Left ventricle myocardium inferior (tissue), 1 donor: Measurements from ENCODE around the gene ASIC4. TPM values are rescaled to one million over a fixed set of nuclear protein-coding genes. Genes with fewer than 3 reads are reported as not detected.

Experiments
- DNase-seq: peaks from one replicate; pipeline ENCODE4 v3.0.0-alpha.2; 2020
- H3K27ac ChIP-seq: fragments of 200-600 bp; replicated peaks from 2 replicates; pipeline ENCODE4 v1.8.0; 2021
- H3K27me3 ChIP-seq: fragments of 200-600 bp; 2 replicates; pipeline ENCODE4 v1.8.0; 2021; ENCODE audit warnings: low read depth
- H3K36me3 ChIP-seq: fragments of 200-600 bp; 2 replicates; pipeline ENCODE4 v1.8.0; 2021
- H3K4me1 ChIP-seq: fragments of 200-600 bp; 2 replicates; pipeline ENCODE4 v1.8.0; 2021
- H3K4me3 ChIP-seq: fragments of 200-600 bp; 2 replicates; pipeline ENCODE4 v1.8.0; 2021; ENCODE audit warnings: mild to moderate bottlenecking, moderate library complexity
- H3K9me3 ChIP-seq: fragments of 200-600 bp; replicated peaks from 2 replicates; pipeline ENCODE4 v1.8.0; 2021
- CTCF ChIP-seq: fragments of 200-600 bp; IDR thresholded peaks from 2 replicates; pipeline ENCODE4 v1.8.0; 2021; ENCODE audit warnings: antibody characterized with exemption, mild to moderate bottlenecking, borderline replicate concordance
- intact Hi-C: fragments of 100-400 bp; cut with micrococcal nuclease; formaldehyde crosslinking; loops from one replicate; pipeline ENCODE4 v1.11.0; 2022
- total RNA-seq: library from RNA; stranded (reverse); fragmentation: NEBNext Ultra II Directional; extraction: Animal tissue kit (Norgen Biotek cat#: 25700); gene quantifications from one replicate; pipeline ENCODE4 v1.2.1, GENCODE V29; 2021
- donor health status: DM: no; HTN: yes; CAD: no; lungs with severe emphysema.

The ASIC4 gene
- total RNA-seq, 1 donor from 2014 or later = not detected

GRCh38 chr2:219514836-219515235 lies 554 bp downstream of the ASIC4 start:
- DNase-seq = no peak
- H3K4me3 ChIP-seq = no peak overlapping the region
- H3K27me3 ChIP-seq = peaks cover 96% of the 10 kb centered on the region
- no peak overlapping the region for H3K27ac ChIP-seq
- no peaks in the 10 kb centered on the region for H3K9me3 ChIP-seq
- H3K4me1 ChIP-seq = peaks cover 20% of the 10 kb centered on the region
- no peak for TF ChIP-seq CTCF
- intact Hi-C loops = no loop called here
- no peaks in the 10 kb centered on the region for H3K36me3 ChIP-seq

GRCh38 chr2:219515874-219516629 lies 1.8 kb downstream of the ASIC4 start:
- DNase-seq = no peak
- Histone ChIP-seq H3K9me3 (no peaks in the 10 kb centered on the region), H3K36me3 (no peaks in the 10 kb centered on the region), H3K4me3 (no peak overlapping the region), H3K4me1 (peaks cover 16% of the 10 kb centered on the region), H3K27me3 (peaks cover 97% of the 10 kb centered on the region), H3K27ac (no peak overlapping the region)
- TF ChIP-seq CTCF = no peak
- intact Hi-C loops = no loop called here

GRCh38 chr2:219516888-219517287 lies 2.6 kb downstream of the ASIC4 start:
- H3K4me3 ChIP-seq = no peak overlapping the region
- intact Hi-C loops = no loop called here
- no peaks in the 10 kb centered on the region for H3K36me3 ChIP-seq
- no peaks in the 10 kb centered on the region for H3K9me3 ChIP-seq
- peaks cover 23% of the 10 kb centered on the region for H3K4me1 ChIP-seq
- DNase-seq = no peak
- no peak overlapping the region for H3K27ac ChIP-seq
- TF ChIP-seq CTCF = no peak
- H3K27me3 ChIP-seq = peaks cover 98% of the 10 kb centered on the region

GRCh38 chr2:219517954-219518778 lies 3.9 kb downstream of the ASIC4 start:
- intact Hi-C loops = no loop called here
- no peak overlapping the region for H3K4me3 ChIP-seq
- TF ChIP-seq CTCF = no peak
- H3K9me3 ChIP-seq = no peaks in the 10 kb centered on the region
- DNase-seq = no peak
- H3K27me3 ChIP-seq = peaks cover 98% of the 10 kb centered on the region
- no peaks in the 10 kb centered on the region for H3K36me3 ChIP-seq
- peaks cover 36% of the 10 kb centered on the region for H3K4me1 ChIP-seq
- no peak overlapping the region for H3K27ac ChIP-seq

GRCh38 chr2:219519526-219519916 lies 5.2 kb downstream of the ASIC4 start:
- intact Hi-C loops = no loop called here
- Histone ChIP-seq H3K27me3 (peaks cover 98% of the 10 kb centered on the region), H3K9me3 (no peaks in the 10 kb centered on the region), H3K4me1 (peaks cover 30% of the 10 kb centered on the region), H3K36me3 (no peaks in the 10 kb centered on the region), H3K4me3 (no peak overlapping the region), H3K27ac (no peak overlapping the region)
- no peak for TF ChIP-seq CTCF
- no peak for DNase-seq
